ENCODE measurements around the gene ATP6V1C2.

- TF ChIP-seq RAD21 (conservative IDR thresholded peaks at IDR 0.05) (no peak), CTCF (IDR thresholded peaks at IDR 0.05; ENCODE audit: poor library complexity, severe bottlenecking) (no peak), TAF1 (IDR thresholded peaks at IDR 0.05; ENCODE audit: low read depth) (no peak), POLR2AphosphoS5 (IDR thresholded peaks at IDR 0.05) (no peak), EZH2 (IDR thresholded peaks at IDR 0.05; ENCODE audit: borderline replicate concordance, insufficient read depth, low read length, poor library complexity, severe bottlenecking) (no peak), MXI1 (conservative IDR thresholded peaks at IDR 0.05; ENCODE audit: poor library complexity, severe bottlenecking) (no peak), REST (IDR thresholded peaks at IDR 0.05; ENCODE audit: borderline replicate concordance) (no peak), EP300 (conservative IDR thresholded peaks at IDR 0.05; ENCODE audit: poor library complexity, severe bottlenecking) (no peak), SMC3 (conservative IDR thresholded peaks at IDR 0.05; ENCODE audit: poor library complexity) (no peak)
Measured at GRCh38 chr2:10780491-10780820, 59.0 kb downstream of the ATP6V1C2 start.

Measured in neural cell (in vitro differentiated cells).